Right atrium auricular region (tissue), 2 donors: Measurements from ENCODE around the gene CLDN5. TPM values are rescaled to one million over a fixed set of nuclear protein-coding genes. Genes with fewer than 3 reads are reported as not detected.

Experiments
- DNase-seq: peaks from one replicate; pipeline ENCODE4 v3.0.0-alpha.2; 2019; ENCODE audit warnings: low spot score
- H3K27ac ChIP-seq, 2 donors: fragments of 200-600 bp; sonication (generic); 1 replicate in 1 of 2; 2 replicates in 1 of 2; pipeline ENCODE4 v1.5.1; 2016 to 2019
- H3K27me3 ChIP-seq, 2 donors: fragments of 200-600 bp; sonication (generic); one replicate each; pipeline versions ENCODE4 v1.5.1 to v1.6.0; 2017 to 2019
- H3K36me3 ChIP-seq: fragments of 200-600 bp; sonication (generic); one replicate; pipeline ENCODE4 v1.5.1; 2016
- H3K4me1 ChIP-seq, 2 donors: fragments of 200-600 bp; sonication (generic); one replicate each; pipeline versions ENCODE4 v1.5.1 to v1.6.0; 2017 to 2019
- H3K4me3 ChIP-seq, 2 donors: fragments of 200-600 bp; sonication (generic); 1 replicate in 1 of 2; 2 replicates in 1 of 2; pipeline ENCODE4 v1.5.1; 2017 to 2019; ENCODE audit warnings: mild to moderate bottlenecking in 1 of 2, moderate library complexity in 1 of 2
- H3K9me3 ChIP-seq, 2 donors: fragments of 200-600 bp; sonication (generic); one replicate each; pipeline ENCODE4 v1.5.1; 2019
- total RNA-seq, 2 donors: library from RNA; depleted of rRNA; stranded (reverse); fragments of >200 nt; gene quantifications; one replicate each; pipeline ENCODE4 v1.1.0, GENCODE V29; 2016
- TF ChIP-seq, protein P1 (sequence below), 2 donors: fragments of 200-600 bp; sonication (generic); IDR thresholded peaks; one replicate each; pipeline ENCODE4 v1.5.1; 2019; ENCODE audit warnings: antibody characterized with exemption in 2 of 2

The CLDN5 gene
- total RNA-seq, 2 donors from 2014 or later, result 16.7 to 44.3 TPM

DNA sequence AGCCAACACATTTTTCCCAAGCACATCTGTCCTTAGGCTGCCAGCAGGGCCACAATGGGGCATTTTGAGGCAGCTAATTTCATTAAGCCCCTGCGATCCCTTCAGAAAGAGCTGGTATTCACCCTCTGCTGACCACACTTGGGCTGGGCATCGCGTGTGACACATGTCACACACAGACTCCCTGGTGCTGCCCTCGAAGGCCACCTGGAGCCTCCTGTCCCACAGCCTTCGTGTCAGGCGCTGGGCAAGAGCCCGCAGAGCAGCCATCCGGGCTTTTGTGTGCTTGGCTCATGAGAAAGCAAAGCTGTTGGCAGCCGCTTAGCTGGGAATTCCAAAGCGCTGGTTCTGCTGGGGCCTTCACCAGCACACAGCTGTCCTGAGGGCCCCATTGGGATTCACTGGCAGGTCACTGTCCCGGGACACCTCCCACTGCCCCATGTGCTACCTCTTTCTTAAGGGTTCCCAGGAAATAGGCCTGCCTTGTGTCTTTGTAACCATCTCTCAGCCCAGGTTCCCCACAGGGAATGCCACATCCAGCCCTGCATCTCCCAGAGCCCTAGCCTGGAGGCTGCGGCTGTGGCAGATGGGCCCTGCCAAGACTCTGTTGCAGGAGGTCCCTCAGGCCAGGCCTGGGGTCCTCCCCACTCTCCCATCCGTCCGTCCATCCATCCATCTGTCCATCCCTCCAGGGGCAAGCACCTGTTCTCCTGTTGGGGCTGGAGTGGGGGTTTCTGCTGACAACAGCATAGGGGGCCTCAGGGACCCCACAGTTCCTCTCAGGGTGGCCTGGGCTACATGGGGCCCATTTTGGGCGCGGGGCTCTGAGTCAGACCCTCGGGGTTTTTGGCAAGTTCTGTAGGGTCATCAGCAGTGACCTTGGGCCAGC lies 4.9 kb downstream of the CLDN5 start:
- Histone ChIP-seq H3K27ac (no peak overlapping the region), H3K27me3 (peaks cover 0 to 8% of the 10 kb centered on the region in 2 donors), H3K4me1 (peaks cover 0 to 17% of the 10 kb centered on the region in 2 donors), H3K4me3 (no peak overlapping the region), H3K9me3 (peaks cover 0 to under 1% of the 10 kb centered on the region in 2 donors), H3K36me3 (no peaks in the 10 kb centered on the region)
- TF ChIP-seq, protein P1, sequence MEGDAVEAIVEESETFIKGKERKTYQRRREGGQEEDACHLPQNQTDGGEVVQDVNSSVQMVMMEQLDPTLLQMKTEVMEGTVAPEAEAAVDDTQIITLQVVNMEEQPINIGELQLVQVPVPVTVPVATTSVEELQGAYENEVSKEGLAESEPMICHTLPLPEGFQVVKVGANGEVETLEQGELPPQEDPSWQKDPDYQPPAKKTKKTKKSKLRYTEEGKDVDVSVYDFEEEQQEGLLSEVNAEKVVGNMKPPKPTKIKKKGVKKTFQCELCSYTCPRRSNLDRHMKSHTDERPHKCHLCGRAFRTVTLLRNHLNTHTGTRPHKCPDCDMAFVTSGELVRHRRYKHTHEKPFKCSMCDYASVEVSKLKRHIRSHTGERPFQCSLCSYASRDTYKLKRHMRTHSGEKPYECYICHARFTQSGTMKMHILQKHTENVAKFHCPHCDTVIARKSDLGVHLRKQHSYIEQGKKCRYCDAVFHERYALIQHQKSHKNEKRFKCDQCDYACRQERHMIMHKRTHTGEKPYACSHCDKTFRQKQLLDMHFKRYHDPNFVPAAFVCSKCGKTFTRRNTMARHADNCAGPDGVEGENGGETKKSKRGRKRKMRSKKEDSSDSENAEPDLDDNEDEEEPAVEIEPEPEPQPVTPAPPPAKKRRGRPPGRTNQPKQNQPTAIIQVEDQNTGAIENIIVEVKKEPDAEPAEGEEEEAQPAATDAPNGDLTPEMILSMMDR (IDR thresholded peaks at IDR 0.05), result no peak
- no peak for DNase-seq

DNA sequence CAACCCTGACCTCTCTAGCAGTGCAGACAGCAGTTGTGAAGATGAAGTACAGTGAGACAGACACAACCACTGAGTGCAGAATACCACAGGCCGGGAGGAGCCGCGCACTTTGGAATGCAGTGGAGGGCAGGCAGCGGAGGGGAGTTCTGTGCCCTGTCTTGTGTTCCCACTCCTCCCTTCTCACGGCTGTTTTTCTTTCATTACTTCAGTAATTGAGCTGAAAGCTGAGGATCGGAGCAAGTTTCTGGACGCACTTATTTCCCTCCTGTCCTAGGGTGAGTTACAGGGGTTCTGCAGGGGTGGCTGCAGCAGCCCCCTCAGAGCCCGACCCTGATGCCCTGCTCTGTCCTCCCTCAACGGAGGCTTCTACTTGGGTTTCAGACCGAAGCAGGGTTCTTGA lies 5.6 kb downstream of the CLDN5 start:
- DNase-seq, result no peak
- Histone ChIP-seq H3K27me3 (peaks cover 0 to 2% of the 10 kb centered on the region in 2 donors), H3K9me3 (peaks cover 0 to 7% of the 10 kb centered on the region in 2 donors), H3K4me3 (no peak overlapping the region), H3K36me3 (no peaks in the 10 kb centered on the region), H3K27ac (no peak overlapping the region), H3K4me1 (peaks cover 0 to 12% of the 10 kb centered on the region in 2 donors)
- TF ChIP-seq, protein P1 (IDR thresholded peaks at IDR 0.05), result no peak

DNA sequence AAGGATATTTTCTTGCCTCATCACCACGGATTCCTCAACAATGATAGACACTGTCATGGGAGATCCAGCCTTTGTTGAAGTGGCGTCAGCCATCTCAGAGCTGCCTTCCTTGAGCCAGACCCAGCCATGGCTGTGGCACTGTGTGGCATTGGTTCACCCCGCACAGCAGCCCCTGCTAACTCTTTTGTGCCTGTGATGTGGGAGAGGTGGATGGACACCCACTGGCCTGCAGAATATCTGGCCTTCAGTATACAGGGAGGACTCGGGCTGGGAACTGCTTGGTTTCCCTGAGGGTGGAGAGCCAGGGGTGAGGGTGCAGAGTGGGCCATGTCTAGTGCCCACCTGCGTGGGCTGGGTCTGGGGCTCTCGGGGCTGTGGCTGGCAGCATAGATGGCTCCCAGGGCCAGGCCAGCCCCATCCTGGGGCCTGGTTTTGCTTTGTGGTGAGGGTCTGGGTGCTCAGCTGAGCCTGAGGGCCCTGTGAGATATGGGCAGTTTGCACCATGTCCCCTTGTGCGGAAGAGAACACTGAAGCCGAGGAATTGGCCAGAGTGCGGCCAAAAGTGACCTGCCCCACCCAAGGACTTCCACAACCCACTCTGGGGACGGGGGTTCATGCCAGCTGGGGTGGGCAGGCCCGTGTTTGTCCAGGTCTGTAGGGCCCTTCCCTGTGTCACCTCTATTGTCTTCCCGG lies 6.1 kb downstream of the CLDN5 start:
- Histone ChIP-seq H3K4me1 (peaks cover 0 to 6% of the 10 kb centered on the region in 2 donors), H3K36me3 (no peaks in the 10 kb centered on the region), H3K27me3 (no peaks in the 10 kb centered on the region), H3K4me3 (no peak overlapping the region), H3K9me3 (peaks cover 0 to 13% of the 10 kb centered on the region in 2 donors), H3K27ac (no peak overlapping the region)
- TF ChIP-seq, protein P1 (IDR thresholded peaks at IDR 0.05), result no peak
- no peak for DNase-seq

DNA sequence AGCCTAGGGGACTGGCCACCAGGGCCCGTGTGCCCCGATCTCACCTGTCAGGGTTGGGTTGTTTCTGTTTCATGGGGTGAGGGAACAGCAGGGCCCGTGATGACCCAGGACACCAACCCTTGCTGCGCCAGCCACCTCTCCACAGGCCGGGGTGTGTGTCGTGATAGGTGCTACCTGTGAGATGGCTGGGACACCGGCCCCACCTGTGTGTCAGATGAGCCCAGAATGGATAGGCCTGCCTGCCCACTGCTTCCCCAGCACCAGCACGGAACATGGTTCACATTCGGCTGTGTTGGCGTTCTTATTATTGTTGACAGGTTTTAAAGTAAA lies 7.1 kb downstream of the CLDN5 start:
- H3K36me3 ChIP-seq, result no peaks in the 10 kb centered on the region
- H3K4me3 ChIP-seq, result no peak overlapping the region
- peaks cover 0 to 14% of the 10 kb centered on the region in 2 donors for H3K9me3 ChIP-seq
- H3K27me3 ChIP-seq, result no peaks in the 10 kb centered on the region
- no peak overlapping the region for H3K27ac ChIP-seq
- H3K4me1 ChIP-seq, result peaks cover 0 to 2% of the 10 kb centered on the region in 2 donors
- TF ChIP-seq, protein P1 (IDR thresholded peaks at IDR 0.05), result no peak
- DNase-seq, result no peak

DNA sequence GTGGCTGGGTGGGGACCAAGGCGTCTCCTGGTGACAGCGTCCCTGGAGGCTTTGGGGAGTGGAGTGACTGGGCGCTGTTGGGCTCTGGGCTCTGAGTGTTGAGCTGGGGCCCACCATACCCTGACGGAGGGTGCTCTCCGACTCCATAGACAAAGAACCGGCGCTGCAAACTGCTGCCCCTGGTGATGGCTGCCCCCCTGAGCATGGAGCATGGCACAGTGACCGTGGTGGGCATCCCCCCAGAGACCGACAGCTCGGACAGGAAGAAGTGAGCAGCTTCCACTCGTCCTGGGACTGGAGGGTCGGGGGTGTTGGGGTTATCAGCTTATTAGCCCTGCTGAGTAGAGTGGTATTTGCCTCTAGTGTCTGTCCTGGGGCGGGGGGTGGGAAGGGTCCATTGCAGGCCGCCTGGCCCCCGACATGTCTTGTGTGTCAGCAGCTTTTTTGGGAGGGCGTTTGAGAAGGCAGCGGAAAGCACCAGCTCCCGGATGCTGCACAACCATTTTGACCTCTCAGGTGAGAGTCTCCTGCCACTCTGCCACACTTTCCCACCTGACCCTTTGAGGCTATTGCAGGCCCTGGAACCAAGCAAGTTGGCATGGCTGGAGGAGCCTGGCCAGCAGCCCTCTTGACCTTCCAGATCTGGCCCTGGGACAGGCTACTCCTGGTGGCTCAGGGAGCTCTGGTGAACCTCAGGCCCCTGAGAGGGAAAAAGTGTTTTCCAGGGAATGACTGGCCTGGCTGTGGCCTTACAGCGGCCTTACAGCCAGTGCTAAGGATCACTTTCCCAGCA lies 7.6 kb downstream of the CLDN5 start:
- Histone ChIP-seq H3K27me3 (no peaks in the 10 kb centered on the region), H3K27ac (no peak overlapping the region), H3K36me3 (no peaks in the 10 kb centered on the region), H3K4me3 (no peak overlapping the region), H3K9me3 (peaks cover 0 to 14% of the 10 kb centered on the region in 2 donors), H3K4me1 (no peaks in the 10 kb centered on the region)
- no peak for DNase-seq
- TF ChIP-seq, protein P1 (IDR thresholded peaks at IDR 0.05), result no peak
